NK-92 (cell line): ENCODE measurements around the gene ASIC4.

Experiments used
- DNase-seq: peaks from one replicate; lab custom pipeline; 2025; ENCODE audit not compliant: unreplicated experiment; lab: John Stamatoyannopoulos, UW

Gene ASIC4

DNA sequence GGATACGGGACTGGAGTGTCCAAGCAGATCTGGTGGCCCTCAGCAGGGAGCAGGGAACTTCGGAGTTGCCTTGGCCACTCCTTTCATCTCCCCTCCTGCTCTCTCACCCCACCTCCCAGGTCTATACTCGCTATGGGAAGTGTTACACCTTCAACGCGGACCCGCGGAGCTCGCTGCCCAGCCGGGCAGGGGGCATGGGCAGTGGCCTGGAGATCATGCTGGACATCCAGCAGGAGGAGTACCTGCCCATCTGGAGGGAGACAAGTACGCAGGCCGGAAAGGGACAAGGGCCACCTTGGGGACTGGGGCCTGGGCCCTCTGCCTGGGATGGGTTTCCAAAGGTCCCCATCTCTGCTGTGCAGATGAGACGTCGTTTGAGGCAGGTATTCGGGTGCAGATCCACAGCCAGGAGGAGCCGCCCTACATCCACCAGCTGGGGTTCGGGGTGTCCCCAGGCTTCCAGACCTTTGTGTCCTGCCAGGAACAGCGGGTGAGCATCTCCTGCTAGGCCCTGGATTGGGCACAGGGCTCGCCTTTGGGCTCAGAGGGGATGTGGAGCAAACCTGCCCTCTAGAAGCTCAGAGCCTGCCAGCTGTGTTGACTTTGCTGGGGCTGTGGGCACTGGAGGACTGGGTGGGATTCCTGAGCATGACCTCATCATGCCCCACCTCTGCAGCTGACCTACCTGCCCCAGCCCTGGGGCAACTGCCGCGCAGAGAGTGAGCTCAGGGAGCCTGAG, 17.5 kb downstream of the ASIC4 start:
- no peak for DNase-seq

DNA sequence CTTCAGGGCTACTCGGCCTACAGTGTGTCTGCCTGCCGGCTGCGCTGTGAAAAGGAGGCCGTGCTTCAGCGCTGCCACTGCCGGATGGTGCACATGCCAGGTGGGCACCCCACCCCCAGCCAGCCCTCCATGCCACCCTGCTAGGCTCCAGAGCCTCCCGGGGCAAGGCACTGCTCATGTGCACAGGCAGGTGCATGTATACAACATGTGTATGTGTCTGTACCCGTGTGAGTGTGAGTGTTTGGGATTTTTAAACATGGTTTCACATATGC, 18.0 kb downstream of the ASIC4 start:
- no peak for DNase-seq

DNA sequence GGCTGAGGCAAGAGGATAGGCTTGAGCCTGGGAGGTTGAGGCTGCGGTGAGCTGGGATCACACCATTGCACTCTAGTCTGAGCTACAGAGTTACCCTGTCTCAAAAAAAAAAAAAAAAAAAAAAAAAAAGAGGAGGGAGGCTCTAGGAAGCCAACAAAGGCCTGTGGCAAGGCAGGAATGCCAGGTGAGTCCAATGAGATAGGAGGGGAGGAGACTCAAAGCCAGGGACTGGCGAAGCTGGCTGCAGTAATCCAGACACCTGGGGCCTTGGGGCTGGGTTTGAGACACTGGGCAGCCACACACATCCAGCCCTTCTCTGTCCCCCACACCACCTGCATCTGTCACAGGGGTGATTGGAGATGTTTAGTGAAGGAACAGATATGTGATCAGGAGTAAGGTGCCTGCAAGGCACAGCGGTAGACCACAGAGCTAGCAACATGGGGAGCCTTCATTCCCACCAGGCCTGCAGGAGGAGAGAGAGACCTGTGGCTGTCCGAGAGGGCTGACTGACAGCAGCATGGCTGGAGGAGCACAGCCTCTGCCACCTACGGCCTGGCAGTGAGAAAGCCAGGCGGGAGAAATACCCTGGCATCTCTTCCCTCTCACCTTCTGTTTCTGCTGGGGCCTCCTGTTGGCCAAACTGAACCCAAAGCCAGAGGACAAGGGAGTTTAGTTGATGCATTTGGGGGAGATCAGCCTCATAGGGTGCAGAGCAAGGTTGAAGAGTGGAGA, 19.8 kb downstream of the ASIC4 start:
- no peak for DNase-seq

- DNase-seq = no peak
These were observed 22.1 kb downstream of the ASIC4 start for GRCh38 chr2:219536425-219536824.

GRCh38 chr2:219536967-219537366, 22.7 kb downstream of the ASIC4 start:
- DNase-seq = no peak

- DNase-seq = no peak
These were observed 23.6 kb downstream of the ASIC4 start for GRCh38 chr2:219537657-219538488.

DNA sequence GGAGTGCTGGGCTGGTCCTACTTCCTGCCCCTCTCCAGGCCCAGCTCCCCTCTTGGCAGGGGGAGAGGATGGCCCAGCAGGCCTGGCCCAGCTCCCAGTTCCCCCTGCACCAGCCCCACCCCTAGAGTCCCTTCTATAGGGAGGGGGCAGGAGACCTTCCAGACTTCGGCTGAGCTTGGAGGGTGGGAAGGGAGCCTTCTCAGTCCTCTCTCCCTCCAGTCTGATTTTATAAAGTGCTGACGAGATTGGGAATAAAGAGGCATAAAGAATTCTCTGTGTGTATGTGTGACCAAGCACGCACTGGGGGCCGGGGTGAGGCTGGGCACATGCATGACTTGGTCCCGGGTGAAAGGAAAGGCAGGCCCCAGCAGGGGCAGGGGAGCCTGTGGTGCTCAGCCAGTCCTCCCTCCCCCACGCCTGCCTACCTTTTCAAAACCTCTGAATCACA, 24.2 kb downstream of the ASIC4 start:
- DNase-seq = no peak

DNA sequence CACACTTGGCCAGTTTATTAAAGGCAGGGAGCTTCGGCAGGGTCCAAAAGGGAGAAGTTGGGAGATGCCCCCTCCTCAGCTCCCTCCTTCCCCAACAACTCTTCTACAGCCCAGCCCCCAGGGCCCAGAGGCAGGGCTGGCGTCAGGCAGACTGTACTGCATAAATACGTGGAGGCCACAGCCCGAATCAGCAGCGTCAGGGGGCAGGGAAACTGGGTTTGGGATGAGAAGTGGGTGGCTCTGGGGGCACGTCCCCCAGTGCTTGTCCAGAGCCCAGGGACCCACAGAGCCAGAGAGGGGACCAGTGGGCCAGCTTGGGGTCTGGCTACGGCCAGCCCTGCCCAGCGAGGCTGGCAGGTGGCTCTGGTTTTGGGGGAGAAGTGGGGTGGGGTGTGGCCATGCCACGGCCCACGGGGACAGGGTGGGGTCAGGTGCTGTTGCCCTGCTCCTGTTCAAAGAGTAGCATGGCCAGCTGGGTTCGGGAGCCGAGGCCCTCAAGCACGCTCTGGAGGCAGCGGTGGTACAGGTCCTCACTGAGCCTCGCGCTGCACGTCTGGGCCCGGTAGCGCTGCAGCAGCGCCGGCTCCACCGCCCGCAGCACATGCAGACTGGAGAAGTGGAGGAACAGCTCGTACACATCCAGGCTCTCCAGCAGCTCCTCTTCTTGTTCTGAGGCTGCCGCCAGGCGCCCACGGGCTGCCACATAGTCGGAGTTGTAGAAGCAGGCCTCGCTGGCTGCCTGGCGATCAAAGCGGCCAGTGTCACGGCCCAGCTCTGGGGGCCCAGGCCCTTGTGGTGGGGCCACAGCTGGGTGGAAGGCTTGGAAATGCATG, 24.9 kb downstream of the ASIC4 start:
- DNase-seq = no peak

DNA sequence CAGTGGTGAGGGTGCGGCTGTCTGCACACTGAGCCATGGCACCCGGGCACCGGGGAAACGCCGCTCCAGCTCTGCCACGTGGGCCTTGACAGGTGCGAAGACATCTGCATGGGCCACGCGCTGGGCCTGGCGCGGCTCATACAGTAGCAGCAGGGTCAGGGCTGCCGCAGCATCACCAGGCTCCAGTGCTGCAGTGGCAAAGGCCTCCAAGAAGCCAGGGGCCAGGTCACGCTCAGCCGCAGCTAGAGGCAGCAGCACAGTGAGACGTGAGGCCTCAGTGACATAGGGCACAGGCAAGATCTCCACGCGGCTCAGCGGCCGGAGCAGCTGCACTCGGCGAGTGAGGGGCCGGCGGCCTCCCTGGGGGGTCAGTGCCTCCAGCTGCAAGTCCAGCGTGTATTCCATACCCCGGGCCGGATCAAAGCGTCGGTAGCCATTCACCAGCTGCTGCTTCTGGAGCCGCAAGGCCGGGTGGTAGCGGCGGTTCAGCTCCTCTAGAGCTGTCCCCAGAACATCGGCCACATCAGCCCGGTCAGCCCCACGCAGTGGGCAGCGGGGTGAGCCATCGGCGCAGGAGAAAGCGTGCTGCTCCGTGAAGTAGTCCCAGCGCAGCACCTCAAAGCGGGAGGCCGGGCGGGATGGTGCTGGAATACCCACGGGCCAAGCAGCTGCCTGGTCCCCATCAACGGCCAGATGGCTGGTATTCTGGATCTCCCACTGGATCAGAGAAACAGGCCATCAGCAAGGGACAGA, 25.8 kb downstream of the ASIC4 start:
- DNase-seq = no peak

- DNase-seq = no peak
These were observed 26.7 kb downstream of the ASIC4 start for GRCh38 chr2:219540784-219541504.

DNA sequence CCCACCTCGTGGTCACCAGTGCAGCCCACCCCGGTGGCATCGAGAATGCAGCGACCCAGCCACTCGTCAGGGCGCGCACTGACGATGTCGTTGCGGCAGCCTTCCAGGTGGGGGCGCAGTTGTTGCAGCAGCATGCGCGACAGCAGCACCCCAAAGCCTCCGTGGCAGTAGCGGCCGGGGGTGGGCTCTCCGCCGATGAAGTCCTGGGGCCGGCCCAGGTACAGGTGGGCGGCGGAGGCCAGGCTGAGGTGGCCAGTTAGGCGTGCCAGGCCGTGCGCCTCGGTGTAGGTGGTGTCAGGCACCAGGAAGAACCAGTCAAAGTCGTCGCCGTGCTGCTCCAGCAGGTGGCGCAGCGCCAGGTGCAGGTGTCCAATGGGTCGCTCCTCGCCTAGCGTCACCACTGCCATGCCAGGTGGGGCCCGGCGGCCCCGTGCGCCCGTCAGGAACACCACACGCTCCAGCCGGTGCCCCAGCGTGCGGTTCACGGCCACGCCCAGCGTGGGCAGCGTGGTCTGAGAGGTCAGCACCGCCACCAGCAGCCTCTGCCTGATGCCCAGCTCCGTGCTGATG, 27.4 kb downstream of the ASIC4 start:
- peak; percentile 26 for DNase-seq

- DNase-seq = no peak
These were observed 28.8 kb downstream of the ASIC4 start for GRCh38 chr2:219542931-219543595.

- peak; percentile 53 for DNase-seq
These were observed 29.5 kb downstream of the ASIC4 start, which contains the start of the genes CHPF and TMEM198 for GRCh38 chr2:219543596-219544358. Gene CHPF (minus strand): TSS chr2:219543809. CDS start chr2:219543538, 271 bp downstream. Gene TMEM198 (plus strand): TSS chr2:219544028. CDS start chr2:219544728, 700 bp downstream.

- DNase-seq = no peak
These were observed 30.3 kb downstream of the ASIC4 start for GRCh38 chr2:219544567-219544966.

DNA sequence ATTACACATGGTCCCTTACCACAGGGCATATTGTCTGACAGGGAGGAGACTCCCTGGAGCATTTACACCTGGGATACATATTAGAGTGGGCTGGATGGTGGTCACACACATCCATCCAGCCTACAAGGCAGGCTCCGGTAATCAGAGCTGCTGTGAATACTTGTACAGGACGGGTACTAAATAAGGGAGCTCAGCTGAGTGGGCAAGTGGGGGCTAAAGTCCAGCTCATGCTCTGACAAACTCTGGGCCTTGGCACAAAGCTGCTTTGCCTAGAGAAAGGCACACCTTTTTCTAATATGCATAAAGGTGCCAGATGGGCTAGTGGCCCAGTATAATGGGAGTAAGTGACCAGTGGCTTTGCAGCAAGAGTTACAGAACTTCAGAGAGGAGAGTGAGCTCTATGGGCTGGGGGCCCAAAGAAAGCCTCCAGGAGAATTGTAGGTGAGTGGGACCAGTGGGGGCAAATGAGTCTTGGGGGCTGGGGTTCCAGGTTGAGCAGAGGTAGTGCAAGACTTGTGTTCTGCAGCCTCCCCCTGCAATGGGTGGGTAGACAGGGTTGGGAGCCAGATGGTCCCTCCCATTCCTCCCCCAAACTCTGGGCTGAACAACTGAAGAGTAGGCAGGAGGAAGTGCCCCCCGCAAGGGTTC, 31.1 kb downstream of the ASIC4 start:
- DNase-seq = no peak

GRCh38 chr2:219545943-219546352, 31.7 kb downstream of the ASIC4 start:
- DNase-seq = no peak

DNA sequence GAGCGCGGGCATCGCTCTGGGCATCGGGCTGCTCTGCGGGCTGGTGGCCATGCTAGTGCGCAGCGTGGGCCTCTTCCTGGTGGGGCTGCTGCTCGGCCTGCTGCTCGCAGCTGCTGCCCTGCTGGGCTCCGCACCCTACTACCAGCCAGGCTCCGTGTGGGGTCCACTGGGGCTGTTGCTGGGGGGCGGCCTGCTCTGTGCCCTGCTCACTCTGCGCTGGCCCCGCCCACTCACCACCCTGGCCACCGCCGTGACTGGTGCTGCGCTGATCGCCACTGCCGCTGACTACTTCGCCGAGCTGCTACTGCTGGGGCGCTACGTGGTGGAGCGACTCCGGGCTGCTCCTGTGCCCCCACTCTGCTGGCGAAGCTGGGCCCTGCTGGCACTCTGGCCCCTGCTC, 33.3 kb downstream of the ASIC4 start:
- no peak for DNase-seq
